HG02678 (cell line): Measurements from ENCODE around the gene SULT1A2.
"Not testable (repeated sequence)": the region's sequence is repeated elsewhere in the genome, so short reads cannot be mapped to it uniquely, and the experiment has no call there.

Experiments
- ATAC-seq: cut with Tn5 transposase; IDR thresholded peaks from one replicate; pipeline ENCODE4 v1.9.1; 2021; ENCODE audit warnings: mild to moderate bottlenecking, moderate library complexity; ENCODE audit not compliant: unreplicated experiment

The SULT1A2 gene

DNA sequence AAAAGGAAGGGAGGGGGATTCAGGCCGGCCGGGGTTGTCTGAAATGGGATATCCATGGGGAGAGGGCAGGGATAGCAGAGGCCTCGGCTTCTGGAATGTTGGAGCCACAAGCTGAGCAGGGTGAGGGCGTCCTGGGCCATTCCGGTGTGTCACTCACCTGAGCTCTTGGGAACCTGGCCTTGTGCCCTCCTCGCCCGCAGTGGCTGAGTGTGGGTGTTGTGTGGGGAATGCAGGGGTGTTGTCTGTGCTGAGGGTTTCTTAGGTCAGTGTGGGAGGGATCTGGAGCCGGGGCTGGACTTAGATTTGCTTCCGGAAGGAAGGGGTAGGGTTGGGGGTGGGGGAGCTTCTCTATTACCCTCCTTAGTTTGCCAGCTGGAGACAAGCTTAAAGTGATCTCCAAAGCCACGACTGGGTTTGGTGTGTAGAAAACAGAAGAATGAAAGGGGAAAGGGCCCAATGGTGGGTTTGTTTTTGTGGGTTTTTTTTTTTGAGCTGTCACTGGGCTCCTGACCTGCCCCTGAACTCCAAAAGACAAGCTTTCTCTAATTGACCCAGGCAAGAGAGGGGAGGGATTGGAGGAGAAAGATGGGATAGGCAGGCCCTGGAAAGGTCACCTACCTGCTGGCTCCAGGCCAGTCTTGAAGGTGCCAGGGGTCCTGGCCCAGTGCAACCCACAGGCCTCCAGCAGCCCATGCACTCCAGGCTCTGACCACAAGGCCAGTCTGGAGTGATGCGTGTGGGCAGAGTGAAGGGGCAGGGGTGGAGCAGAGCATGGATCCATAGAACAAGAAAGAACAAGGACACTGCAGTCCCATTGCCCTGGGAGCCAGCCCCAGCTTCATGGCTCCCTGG, at the start of gene SULT1A2:
TSS of gene SULT1A2 (minus strand) at position 211 of the 852 bp plus-strand sequence. CDS start 1,120 bp downstream, outside the sequence.
- no peak for ATAC-seq

DNA sequence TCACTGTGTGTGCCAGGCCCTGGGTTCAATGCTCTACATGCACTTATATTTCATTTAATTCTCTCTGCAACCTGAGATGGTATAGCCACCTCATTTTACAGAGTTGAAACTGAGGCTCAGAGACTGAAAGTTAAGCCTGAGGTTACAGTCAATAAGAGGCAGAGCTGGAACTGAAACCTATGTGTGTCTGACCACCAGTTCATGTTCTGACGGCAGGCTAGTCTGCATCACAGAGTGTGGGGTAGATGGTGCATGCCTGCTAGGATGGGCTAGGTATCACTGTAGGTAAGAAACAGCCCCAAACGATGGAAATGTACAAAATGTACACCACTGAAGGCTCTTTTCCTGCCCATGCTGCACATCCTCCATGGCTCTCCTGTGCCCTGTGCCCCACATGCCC, 43.1 kb upstream of the SULT1A2 start:
- ATAC-seq, result not testable (repeated sequence)

DNA sequence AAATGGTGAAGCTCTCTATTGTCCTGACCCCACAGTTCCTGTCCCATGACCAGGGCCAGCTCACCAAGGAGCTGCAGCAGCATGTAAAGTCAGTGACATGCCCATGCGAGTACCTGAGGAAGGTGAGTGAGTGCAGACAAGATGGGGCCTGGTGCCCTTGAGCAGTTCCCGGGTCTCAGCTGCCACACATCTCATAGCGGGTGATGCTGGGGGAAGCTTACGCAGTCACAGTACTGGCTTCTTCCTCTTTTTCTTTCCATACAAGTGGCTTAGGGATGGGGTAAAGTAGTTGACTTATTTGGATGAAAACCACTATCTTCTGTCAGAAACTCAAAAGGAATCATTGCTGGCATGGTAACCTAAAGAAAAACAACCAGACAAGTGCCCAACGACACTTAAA, 41.5 kb upstream of the SULT1A2 start:
- not testable (repeated sequence) for ATAC-seq

DNA sequence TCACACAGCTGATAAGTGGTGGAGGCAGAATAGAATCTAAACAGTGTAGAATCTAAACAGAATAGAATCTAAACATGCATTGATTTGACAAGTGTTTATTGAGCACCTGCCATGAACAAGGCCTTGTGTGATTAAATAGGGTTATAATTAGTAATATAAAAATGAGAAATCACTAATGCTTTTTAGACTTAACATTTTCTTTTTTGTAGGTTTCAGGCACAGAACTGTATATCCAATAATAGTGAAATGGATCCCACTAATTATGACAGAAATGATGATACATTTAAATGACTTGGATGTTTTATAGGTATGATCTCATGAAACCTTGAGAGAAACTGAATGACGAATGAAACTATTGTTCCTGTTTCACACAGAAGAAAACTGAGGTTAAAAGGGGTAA, 40.9 kb upstream of the SULT1A2 start, which contains the start of gene NPIPB8:
TSS of gene NPIPB8 (plus strand) at position 301 of the 400 bp plus-strand sequence. CDS start 296 bp downstream, outside the sequence.
- ATAC-seq, result not testable (repeated sequence)

DNA sequence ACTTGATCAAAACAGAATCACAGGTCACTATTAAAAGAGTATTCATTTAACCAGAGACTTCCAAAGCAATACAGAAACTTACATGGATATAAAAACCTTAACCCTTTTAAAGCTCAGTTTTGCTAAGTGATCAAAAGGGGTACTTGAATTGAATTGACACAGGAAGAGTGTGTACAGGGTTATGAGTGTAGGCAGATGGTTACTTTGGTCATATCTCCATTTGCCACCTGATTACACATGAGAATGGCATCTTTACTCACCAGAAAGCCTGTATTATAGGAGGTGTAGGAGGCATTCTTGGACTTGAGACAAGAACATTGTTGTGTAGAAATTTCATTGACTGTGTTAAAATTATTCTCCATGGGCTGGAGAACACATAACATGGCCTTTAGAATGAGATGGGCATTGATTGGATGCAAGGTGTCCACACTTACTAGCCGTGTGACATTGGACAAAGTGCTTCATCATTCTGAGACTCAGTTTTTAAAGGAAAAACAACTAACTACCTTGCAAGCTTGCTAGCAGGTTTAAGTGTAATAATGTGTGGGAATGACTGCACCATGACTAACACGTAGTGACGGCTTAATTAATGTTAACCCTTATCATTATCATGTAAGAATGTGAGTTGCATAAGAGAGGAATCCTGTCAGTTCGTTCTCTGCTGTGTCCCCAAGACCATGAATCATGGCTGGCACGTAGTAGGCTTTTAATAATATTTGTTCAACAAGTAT, 39.4 kb upstream of the SULT1A2 start:
- not testable (repeated sequence) for ATAC-seq

DNA sequence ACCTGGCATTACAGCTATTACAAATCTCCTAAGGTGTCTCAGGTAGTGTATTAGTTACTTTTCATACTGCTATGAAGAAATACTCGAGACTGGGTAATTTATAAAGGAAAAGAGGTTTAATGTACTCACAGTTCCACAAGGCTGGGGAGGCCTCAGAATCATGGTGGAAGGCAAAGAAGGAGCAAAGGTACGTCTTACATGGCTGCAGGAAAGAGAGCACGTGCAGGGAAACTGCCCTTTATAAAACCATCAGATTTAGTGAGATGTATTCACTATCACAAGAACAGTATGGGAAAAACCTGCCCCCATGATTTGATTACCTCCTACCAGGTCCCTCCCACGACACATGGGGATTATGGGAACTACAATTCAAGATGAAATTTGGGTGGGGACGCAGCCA, 34.1 kb upstream of the SULT1A2 start:
- not testable (repeated sequence) for ATAC-seq

DNA sequence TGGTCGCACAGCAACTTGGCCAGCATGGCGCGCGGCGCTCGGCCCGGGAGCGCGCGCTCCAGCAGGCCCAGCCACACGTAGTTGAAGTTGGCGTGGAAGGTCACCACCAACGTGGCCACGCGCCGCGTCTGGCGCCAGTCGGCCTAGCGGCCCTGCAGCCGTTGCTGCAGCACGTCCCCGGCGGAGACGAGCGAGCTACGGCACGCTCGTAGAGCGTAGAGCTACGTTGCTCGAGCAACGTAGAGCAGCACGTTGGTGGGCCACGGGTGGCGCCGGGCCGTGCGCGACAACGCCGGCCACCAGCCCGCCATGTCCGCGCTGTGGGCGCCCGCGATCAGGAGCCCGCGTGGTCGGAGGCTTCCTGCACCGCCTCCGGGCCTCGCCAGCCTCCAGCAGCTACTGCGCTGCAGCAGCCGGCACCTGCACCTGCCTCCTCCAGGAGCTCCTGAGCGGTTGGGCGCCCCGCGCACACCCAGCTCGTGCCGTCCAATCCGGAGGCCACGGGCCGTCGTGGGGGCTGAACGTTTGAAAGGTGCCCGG, 26.4 kb upstream of the SULT1A2 start:
- no peak for ATAC-seq

DNA sequence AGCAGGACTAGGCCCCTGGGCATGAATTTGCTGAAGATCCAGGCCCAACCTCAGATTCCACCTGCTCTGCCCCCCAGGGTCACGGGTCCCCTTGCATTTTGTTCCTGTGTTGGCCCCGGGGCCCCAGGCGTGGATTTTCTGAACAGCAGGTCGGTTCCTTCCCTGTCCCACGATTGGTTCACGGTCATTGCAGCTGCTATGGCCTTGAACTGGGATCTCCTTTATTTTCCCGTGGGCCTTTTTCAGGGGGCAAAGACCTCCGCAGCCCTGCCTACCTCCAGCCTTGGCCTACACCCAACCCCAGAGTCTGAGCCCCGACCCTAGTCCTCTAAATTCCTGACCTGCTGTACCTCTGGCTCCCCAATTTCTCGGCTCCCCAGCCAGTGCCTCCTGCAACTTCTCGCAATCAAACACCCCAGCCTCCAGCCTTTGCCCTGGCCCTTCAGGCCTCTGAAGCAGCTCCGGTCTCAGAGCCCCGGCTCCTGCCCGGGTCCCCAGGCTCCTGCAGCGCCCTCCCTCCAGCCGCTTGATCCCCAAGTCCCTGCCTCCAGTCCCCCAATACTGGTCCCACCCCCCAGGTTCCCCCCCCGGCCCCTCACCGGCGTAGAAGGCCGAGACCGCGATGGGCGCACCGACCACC, 25.8 kb upstream of the SULT1A2 start:
- ATAC-seq, result not testable (repeated sequence)

DNA sequence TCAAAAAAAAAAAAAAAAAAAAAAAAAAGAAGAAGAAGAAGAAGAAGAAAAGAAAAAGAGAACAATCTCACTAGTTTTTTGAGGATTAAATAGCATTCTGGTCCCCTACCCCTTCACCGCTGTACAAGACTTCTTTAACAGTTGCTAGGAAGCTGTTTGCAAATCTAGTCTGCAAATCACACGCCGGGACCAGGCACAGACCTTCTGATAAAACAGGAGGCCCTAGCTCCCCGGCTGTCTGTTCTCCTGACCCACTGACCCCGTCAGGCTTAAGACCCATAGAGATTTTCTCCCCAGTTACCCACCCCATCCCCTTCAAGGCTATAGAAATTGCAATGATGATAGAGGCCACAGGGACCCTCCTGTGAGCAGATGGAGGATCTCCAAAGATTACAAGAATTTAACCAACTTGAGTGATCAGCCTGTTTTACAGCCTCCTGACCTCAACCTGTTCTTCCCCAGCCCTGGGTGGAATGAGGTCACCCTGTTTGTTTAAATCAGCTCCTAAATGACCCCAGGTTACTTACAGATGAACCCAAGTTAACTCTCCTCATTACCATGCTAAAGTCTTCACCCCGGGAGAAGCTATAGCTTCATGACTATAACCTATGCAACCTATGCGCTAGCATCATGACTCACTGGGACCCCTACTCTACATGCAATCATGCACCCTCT, 24.8 kb upstream of the SULT1A2 start:
- ATAC-seq, result no peak

DNA sequence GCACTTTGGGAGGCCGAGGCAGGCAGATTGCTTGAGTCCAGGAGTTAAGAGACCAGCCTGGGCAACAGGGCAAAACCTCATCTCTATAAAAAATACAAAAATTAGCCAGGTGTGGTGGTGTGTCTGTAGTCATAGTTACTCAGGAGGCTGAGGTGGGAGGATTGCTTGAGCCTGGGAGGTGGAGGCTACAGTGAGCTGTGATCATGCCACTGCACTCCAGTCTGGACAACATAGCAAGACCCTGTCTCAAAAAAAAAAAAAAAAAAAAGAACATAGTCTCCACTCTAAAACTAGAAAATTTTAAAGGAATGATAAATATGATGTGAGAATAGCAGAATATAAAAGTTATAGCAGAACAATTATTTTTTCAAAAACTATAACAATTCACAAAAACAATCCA, 23.5 kb upstream of the SULT1A2 start:
- not testable (repeated sequence) for ATAC-seq

DNA sequence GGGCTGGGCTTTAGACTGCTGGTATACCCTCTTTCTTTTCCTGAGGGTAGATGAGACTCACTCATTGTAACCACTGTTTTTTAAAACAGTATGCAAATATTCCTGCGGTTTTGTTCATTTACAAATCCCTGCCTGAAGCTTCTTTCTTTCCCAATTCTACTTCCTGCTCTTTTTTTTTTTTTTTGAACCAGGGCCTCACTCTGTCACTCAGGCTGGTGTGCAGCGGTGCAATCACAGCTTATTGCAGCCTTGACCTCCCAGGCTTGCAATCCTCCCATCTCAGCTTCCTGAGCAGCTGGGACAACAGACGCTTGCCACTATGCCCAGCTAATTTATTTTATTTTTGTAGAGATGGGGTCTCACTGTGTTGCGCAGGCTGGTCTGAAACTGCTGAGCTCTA, 21.0 kb upstream of the SULT1A2 start:
- ATAC-seq, result no peak

DNA sequence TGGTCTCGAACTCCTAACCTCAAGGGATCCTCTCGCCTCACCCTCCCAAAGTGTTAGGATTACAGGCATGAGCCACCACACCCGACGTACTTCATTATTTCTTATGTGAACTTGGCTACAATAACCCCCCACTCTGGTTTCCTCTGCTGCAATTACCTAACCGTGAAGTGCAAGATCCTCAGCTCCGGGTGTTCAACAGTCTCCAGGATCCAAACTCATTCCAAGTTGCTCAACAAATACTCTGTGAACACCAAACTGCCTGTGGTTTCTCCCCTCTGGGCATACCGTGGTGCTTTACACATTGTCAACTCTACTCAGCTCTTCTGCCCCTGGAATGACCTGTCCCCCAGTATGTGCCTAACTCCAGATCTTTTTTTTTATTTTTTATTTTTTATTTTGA, 19.8 kb upstream of the SULT1A2 start:
- ATAC-seq, result no peak

DNA sequence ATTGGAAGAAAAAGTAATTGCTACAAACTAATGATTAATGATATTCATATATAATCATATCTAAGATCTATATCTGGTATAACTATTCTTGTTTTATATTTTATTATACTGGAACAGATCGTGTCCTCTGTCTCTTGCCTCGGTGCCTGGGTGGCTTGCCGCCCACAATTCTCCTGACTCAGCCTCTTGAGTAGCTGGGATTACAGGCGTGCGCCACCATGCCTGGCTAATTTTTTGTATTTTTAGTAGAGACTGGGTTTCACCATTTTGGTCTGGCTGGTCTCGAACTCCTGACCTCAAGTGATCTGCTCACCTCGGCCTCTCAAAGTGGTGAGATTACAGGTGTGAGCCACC, 19.4 kb upstream of the SULT1A2 start:
- ATAC-seq, result not testable (repeated sequence)

DNA sequence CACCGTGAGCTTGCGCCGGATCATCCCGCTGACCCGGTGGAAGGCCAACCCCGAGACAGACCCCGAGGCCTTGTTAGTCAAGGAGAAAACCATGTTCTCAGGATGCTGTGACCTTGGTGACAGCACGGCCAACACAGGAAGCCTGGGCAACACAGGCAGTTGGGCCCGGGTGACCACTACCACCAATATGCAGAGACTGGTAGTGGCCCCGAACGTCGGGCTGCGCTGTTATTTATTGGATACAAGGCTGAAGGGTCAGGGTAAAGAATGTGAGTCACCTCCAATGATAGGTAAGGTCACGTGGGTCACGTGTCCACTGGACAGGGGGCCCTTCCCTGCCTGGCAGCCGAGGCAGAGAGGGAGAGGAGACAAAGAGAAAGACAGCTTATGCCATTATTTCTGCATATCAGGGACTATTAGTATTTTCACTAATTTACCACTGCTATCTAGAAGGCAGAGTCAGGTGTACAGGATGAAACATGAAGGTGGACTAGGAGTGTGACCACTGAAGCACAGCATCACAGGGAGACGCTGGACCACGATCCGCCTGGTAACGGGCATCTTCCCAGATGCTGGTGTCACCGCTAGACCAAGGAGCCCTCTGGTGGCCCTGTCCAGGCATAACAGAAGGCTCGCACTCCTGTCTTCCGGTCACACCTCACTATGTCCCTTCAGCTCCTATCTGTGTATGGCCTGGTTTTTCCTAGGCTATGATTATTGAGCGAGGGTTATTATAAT, 18.8 kb upstream of the SULT1A2 start:
- not testable (repeated sequence) for ATAC-seq

DNA sequence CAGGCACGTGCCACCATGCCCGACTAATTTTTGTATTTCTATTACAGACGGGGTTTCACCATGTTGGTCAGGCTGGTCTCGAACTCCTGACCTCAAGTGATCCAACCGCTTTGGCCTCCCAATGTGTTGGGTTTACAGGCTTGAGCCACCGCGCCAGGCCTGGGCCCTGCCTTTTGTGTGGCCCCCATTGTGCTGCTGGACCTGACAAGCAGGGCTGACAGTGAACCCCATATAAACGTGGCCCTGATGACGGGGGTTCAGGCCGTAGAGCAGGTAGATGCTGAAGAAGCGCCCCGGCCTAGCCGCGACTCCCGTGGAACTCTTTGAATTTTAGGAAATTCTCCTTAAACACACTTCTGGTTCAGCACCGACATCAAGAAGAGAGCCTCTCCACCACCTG, 17.7 kb upstream of the SULT1A2 start:
- not testable (repeated sequence) for ATAC-seq

DNA sequence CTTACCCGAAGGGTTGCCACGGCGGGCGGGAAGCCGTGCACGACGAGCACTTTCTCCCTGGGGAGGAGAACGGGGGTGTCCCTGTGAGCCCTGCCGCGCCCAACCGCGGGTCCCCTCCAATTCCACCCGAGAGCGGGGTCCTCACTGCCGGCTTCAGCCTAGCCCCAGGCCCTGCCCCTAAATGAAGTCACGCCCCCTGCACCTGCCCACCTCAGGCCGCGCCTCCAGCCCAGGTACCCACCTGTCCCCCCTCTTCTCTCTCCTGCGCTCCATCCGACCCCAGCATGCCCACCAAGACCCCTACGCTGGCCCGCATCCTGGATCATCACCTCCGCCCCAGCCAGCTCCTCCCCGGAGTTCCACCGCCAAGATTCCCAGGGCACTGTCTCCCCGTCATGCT, 17.1 kb upstream of the SULT1A2 start:
- ATAC-seq, result not testable (repeated sequence)

DNA sequence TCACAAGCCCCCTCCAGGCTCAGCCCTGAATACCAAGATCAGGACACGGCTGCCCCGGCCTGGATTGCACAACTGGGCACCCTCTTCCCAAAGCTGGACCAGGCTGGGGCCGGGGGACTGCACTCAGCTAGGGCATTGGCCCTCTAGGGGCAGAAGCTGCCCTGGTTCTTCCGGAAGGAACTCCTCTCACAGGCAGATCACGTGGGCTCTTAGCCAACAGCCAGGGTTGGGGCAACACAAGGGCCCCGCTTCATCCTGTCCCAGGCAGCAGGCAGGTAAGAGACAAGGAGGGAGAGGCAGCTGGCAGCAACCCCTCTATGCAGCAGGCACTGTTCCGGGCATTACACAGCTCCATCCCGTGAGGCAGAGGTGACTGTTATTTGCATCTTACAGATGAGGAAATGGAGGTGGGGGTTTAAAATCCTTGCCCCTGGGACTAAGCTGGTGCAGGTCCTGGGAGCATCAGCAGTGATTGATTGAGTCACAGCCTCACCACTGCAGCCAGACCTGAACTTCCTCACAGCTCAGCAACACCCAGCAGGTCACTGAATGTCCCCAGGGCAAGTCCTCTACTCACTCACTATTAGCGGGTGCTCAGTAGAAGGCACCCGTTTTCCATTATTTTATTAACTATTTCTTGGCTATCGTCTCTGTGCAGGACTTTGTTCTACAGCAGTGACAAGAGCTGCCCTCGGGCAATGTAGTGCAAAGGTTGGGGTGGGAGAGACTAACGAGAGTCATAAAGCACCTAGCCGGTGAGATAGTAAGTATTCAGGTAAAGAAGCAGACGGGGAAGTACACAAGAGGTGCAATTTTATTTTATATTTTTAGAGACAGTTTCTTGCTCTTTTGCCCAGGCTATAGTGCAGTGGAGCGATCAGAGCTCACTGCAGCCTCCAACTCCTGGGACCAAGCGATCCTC, 15.8 kb upstream of the SULT1A2 start:
- ATAC-seq, result not testable (repeated sequence)

DNA sequence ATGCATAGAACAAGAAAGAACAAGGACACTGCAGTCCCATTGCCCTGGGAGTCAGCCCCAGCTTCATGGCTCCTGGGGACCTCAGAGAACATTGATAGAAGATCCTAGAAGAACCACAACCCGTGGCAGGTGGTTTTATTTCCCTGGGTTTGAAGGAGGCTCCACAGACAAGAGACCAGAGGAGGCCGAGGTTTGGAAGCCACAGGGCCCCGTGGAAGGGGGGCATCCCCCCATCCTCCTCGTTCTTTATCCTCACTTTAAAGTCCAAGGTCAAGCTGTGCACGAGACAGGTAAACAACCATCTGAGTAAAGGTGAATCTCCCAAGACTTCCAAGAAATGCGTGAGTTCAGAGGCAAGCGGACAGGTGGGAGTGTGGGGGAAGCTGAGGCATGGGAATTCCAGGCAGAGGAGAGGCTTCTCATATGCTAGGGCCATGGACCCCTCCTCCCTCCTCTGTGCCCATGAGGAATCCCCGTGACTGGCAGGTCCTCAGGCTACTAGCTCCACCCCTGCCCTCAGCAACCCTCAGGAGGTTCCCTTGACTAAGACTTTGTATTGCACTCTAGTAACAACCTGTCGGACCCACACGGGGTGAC, 13.8 kb upstream of the SULT1A2 start:
- ATAC-seq, result no peak
